ENCODE data around the gene ARL2. TPM values are rescaled to one million over a fixed set of nuclear protein-coding genes. Genes with fewer than 3 reads are reported as not detected.

ARL2 gene
- total and polyA plus RNA-seq, 7 donors, result 109 to 171 (median 154) TPM

DNA sequence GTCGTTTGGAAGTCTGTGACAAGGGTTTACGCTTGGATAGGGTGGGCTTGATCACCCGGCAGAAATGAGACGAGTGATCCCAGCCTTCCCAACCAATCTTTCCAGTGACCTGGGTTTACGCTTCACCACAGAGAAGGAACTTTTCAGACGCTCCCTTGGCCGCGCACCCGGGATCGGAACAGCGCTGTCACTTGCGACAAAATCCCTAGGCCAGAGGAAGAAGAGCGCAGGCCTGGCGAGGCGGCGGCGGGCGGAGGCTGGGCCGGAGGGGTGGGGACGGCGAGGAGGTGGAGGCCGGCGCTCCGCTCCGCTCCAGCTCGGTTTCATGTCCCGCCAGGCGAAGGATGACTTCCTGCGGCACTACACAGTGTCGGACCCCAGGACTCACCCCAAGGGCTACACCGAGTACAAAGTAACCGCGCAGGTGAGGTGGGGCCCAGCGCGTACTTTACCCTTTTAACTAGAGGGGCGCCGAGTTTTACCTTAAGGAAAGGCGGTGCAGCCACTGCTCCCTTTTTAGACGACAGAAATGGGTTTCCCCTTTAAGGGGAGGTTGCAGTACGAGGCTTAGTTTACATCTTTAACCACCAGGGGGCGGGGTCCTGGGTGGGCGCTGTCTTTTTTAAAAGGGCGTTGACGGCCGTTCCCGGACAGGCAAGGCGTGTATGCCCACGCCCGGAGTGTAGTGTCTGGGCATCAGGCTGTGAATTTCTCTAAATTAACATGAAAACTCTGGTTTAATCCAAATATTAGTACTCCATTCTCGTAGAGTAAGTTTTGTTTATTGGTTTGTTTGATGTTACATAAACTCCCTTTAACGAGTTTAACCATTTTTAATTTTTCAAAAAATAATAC, 13.5 kb downstream of the ARL2 start, which contains the start of gene SNX15:
TSS of gene SNX15 (plus strand) at position 227 of the 855 bp plus-strand sequence. CDS start at position 326, 99 bp downstream.
- peaks cover 0 to 10% of the 10 kb centered on the region in 2 donors for H3K36me3 ChIP-seq (ENCODE audit: insufficient read depth in 1 of 2, low read depth in 1 of 2)
- peak within 1 kb of the TSS; percentile 84 for H3K27ac ChIP-seq
- H3K9me3 ChIP-seq, result no peaks in the 10 kb centered on the region
- WGBS, 3 donors, result 0 to 1% (median 1%) methylated on average over 36 to 51 of the region's 51 CpGs
- TF ChIP-seq, protein P1, sequence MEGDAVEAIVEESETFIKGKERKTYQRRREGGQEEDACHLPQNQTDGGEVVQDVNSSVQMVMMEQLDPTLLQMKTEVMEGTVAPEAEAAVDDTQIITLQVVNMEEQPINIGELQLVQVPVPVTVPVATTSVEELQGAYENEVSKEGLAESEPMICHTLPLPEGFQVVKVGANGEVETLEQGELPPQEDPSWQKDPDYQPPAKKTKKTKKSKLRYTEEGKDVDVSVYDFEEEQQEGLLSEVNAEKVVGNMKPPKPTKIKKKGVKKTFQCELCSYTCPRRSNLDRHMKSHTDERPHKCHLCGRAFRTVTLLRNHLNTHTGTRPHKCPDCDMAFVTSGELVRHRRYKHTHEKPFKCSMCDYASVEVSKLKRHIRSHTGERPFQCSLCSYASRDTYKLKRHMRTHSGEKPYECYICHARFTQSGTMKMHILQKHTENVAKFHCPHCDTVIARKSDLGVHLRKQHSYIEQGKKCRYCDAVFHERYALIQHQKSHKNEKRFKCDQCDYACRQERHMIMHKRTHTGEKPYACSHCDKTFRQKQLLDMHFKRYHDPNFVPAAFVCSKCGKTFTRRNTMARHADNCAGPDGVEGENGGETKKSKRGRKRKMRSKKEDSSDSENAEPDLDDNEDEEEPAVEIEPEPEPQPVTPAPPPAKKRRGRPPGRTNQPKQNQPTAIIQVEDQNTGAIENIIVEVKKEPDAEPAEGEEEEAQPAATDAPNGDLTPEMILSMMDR (IDR thresholded peaks at IDR 0.05), result peak; percentile 77
- H3K27me3 ChIP-seq (ENCODE audit: insufficient read depth in 3 of 3, low read length in 2 of 3), result no peaks in the 10 kb centered on the region
- DNase-seq, result peak; percentile 94 to 96
- peaks cover 9% of the 10 kb centered on the region for H3K4me1 ChIP-seq
- peak; percentile 95 to 97 (median 96) for ATAC-seq
- intact Hi-C loops (cut with DNase I), result loop anchor here in 1 of 2 donors (5.0 kb wide), 1 partner anchor 100 kb away; no protein-coding TSS in a partner anchor
- H3K4me3 ChIP-seq, result peak within 1 kb of the TSS; percentile 68

DNA sequence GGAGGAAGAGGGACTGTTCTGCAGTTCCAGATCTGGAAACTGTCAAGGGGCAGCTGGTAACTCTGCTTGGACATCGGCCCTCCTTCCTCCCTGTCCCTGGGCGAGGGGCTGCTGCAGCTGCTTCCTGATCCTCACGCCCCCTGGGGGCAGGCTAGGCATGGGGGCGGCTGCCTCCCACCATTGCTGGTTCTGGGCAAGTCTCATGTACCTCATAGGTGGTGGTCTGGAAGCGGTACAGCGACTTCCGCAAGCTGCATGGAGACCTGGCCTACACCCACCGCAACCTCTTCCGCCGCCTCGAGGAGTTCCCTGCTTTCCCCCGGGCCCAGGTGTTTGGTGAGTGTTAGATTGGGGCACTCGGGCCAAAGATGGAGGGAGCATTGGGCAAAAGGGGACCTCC, 18.3 kb downstream of the ARL2 start:
- no peak for DNase-seq
- ATAC-seq, result no peak
- Histone ChIP-seq H3K9me3 (no peaks in the 10 kb centered on the region), H3K4me3 (no peak overlapping the region), H3K27me3 (ENCODE audit: insufficient read depth in 3 of 3, low read length in 2 of 3) (no peaks in the 10 kb centered on the region), H3K27ac (no peak overlapping the region), H3K4me1 (peaks cover 9% of the 10 kb centered on the region), H3K36me3 (ENCODE audit: insufficient read depth in 1 of 2, low read depth in 1 of 2) (peaks cover 3 to 56% of the 10 kb centered on the region in 2 donors)
- 81 to 83% (median 82%) methylated on average over 12 to 13 of the region's 13 CpGs for WGBS, 3 donors
- TF ChIP-seq, protein P1 (IDR thresholded peaks at IDR 0.05), result no peak
- intact Hi-C loops (cut with DNase I), result no loop called here

GRCh38 chr11:65034423-65034822, 20.5 kb downstream of the ARL2 start:
- Histone ChIP-seq H3K4me1 (no peaks in the 10 kb centered on the region), H3K9me3 (no peaks in the 10 kb centered on the region), H3K4me3 (no peak overlapping the region), H3K36me3 (ENCODE audit: insufficient read depth in 1 of 2, low read depth in 1 of 2) (peaks cover 9 to 76% of the 10 kb centered on the region in 2 donors), H3K27ac (no peak overlapping the region), H3K27me3 (ENCODE audit: insufficient read depth in 3 of 3, low read length in 2 of 3) (no peaks in the 10 kb centered on the region)
- 90 to 96% (median 95%) methylated on average over 2 of the region's 2 CpGs for WGBS, 3 donors
- ATAC-seq (no peak), DNase-seq (no peak)
- intact Hi-C loops (cut with DNase I), result no loop called here
- TF ChIP-seq, protein P1 (IDR thresholded peaks at IDR 0.05), result no peak

DNA sequence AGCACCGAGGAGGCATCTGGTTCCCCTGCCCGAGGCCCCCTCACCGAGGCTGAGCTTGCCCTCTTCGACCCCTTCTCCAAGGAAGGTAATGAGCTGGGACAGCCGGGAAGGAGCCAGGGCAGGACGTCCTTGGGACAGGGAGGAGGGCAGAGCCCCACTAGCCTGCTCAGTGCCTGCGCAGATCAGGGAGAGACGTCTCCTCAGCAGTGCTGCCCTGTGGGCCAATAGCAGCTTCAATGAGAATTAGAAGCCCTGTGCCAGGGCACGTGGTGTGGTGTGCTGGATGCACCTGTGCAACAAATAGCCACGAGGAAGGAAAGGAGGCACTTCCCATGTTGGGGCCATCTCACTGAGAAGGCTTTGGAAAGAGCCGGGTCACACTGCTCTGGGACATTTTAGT, 21.6 kb downstream of the ARL2 start:
- Histone ChIP-seq H3K4me3 (no peak overlapping the region), H3K9me3 (no peaks in the 10 kb centered on the region), H3K4me1 (peaks cover 9% of the 10 kb centered on the region), H3K36me3 (ENCODE audit: insufficient read depth in 1 of 2, low read depth in 1 of 2) (peaks cover 9 to 83% of the 10 kb centered on the region in 2 donors), H3K27me3 (ENCODE audit: insufficient read depth in 3 of 3, low read length in 2 of 3) (no peaks in the 10 kb centered on the region), H3K27ac (no peak overlapping the region)
- WGBS, 3 donors, result 72 to 79% (median 74%) methylated on average over 11 of the region's 11 CpGs
- ATAC-seq, result no peak
- no peak for DNase-seq
- intact Hi-C loops (cut with DNase I), result no loop called here
- TF ChIP-seq, protein P1 (IDR thresholded peaks at IDR 0.05), result no peak
